Left renal pelvis (tissue), 4 donors: ENCODE results near the gene DUXA. TPM values are rescaled to one million over a fixed set of nuclear protein-coding genes. Genes with fewer than 3 reads are reported as not detected.
"Not testable (repeated sequence)": the region's sequence is repeated elsewhere in the genome, so short reads cannot be mapped to it uniquely, and the experiment has no call there.

Experiments used
- DNase-seq, 4 donors: peaks; one replicate each; pipeline ENCODE4 v3.0.0-alpha.2; 2013; ENCODE audit warnings: low read depth in 4 of 4, low spot score in 3 of 4
- polyA plus RNA-seq, 4 donors: library from polyadenylated mRNA; unstranded; fragments of 120-200 nt; gene quantifications; one replicate each; pipeline ENCODE4 v1.2.1, GENCODE V29; 2013; ENCODE audit not compliant: insufficient read length in 4 of 4

The DUXA gene
- polyA plus RNA-seq, result not detected

DNA sequence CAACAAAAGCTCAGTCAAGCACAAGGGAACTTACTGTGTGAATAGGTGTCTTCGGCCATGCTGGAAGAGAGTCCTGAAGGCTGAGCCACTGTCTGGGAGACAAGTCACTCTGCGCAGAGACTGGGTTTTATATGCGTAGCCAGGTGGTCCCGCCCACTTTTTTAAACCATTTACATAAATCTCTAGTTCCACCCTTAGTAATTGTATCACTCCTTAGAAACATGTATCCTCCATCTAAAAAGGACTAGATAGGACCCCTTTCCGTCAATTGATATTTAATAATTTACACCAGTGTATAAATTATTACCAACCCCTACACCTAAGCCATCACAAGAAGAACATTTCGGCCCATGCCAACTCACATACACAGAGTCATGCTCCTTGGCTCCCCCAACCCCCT is at the start of gene DUXA:
Gene DUXA (minus strand): TSS at position 101 of the 400 bp plus-strand sequence. CDS start 42 bp downstream, at position 59.
- no peak for DNase-seq

- no peak for DNase-seq
These were observed 44.8 kb upstream of the DUXA start for GRCh38 chr19:57212109-57212508.

DNA sequence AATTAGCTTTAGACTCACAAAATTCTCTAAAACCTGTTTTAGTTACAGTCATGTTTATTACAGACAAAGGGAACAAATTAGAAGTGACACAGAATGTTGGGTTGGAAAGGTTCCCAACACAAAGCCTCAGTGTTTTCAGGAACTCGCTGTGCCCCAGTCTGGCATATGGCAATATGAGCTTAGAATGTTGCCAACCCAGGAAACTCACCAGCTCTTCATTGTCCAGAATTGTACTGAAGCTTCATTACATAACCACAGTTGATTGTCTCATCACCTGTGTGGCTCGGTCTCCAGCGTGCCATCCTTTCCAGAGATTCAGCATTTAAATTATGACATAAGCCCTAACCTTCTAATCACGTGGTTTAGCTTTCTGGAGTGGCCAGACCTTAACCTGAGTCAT is 43.1 kb upstream of the DUXA start:
- DNase-seq, result no peak

- no peak for DNase-seq
These were observed 34.9 kb upstream of the DUXA start for GRCh38 chr19:57202160-57202559.

DNA sequence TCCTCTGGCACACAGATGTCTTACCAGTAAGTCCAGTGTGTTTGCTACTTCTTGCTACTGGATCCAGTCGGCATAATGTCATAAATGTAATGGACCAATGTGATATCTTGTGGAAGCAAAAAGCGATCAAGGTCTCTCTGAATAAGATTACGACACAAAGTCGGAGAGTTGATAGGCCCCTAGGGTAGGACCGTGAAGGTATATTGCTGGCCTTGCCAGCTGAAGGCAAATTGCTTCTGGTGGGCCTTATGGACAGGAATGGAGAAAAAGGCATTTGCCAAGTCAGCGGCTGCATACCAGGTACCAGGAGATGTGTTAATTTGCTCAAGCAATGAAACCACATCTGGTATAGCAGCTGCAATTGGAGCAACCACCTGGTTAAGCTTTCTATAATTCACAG is 30.6 kb upstream of the DUXA start:
- DNase-seq, result not testable (repeated sequence)

DNA sequence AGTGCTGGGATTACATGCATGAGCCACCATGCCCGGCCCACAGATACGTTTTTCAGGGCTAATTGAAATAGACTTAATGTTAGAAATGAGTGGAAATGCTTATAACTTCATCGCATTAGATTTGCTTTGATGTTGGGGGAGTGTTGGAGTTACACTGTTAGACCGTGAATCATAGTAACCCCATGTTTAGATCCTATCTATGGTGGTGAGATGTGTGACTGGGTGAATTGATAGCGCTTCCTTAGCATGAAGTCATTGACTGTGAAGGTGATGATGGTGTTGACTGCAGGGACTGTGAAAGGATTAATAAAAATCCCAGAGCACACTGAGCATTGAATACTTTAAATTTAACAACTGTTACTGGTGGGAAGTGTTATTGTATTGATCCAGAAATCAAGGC is 25.7 kb upstream of the DUXA start:
- no peak for DNase-seq

GRCh38 chr19:57192077-57192420 is 24.8 kb upstream of the DUXA start:
- DNase-seq, result peak in 1 of 4 donors; percentile 6

- peak; percentile 72 to 80 (median 78) for DNase-seq
These were observed 24.1 kb upstream of the DUXA start, which contains the start of gene ZNF264 for GRCh38 chr19:57191141-57192076. Gene ZNF264 (plus strand): TSS chr19:57191500. CDS start chr19:57191914, 414 bp downstream.

DNA sequence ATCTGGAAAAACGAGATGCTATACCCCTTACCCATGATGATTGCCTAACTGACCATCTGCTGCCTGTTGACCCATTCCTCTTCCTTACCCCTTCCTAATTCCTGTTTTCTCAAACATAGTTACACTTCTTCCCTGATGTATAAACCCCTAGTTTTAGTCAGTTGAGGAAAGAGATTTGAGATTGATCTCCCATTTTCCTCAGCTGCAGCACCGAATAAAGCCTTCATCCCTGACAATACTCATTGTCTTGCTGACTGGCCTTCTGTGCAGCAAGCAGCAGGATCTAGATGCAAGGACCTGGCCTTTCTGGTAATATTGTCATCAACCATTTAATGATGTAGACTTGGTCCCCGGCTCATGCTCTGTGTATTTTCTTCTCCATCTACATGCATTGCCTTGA is 23.0 kb upstream of the DUXA start:
- DNase-seq, result no peak

DNA sequence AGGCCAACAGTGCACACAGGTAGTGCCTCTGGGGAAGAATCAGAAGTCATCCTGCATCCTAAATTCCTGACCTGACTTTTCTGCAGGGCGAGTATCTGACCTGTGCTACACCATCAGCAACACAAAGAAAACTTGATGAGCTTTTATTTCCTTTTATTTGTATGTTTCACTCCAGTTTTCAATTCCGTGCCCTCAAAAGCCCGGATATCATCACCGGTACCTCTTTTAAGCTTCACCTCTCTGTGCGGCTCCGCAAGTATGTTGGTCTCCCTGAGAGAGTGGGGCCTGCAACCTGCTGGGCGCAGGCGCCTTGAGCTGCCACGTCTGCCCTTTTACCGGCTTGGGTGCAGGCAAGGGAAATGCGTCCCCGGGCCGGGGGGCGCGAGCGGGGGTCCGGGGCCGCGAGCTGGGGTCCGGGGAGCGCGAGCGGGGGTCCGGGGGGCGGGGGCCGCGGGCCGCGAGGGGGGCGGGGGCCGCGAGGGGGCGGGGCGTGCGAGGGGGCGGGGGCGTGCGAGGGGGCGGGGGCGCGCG is 4.3 kb upstream of the DUXA start:
- DNase-seq, result peak in 2 of 4 donors; percentile 10 to 24

GRCh38 chr19:57165846-57166245 is 1.4 kb downstream of the DUXA start:
- no peak for DNase-seq

DNA sequence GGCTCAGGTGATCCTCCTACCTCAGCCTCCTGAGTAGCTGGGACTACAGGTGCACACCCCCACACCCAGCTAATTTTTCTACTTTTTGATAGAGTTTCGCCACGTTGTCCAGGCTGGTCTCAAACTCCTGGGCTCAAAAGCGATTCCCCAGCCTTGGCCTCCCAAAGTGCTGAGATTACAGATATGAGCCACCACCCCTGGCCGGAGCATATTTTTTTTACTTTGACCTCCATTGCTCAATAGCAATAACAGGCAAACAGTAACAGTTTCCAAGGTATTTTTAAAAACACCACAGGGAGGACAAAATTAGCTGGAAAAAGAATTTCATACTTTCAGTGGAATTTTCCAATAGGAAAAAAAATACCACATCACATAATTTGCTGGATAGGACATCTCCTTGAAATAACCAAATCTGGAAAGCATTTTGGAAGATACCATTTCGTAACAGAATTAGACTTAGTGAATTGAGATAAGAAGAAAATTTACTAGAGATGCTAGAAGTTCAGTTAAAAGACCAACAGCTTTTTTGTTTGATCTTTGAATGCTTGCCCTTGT is 5.2 kb downstream of the DUXA start:
- no peak for DNase-seq

GRCh38 chr19:57152921-57153320 is 14.4 kb downstream of the DUXA start:
- DNase-seq, result no peak

DNA sequence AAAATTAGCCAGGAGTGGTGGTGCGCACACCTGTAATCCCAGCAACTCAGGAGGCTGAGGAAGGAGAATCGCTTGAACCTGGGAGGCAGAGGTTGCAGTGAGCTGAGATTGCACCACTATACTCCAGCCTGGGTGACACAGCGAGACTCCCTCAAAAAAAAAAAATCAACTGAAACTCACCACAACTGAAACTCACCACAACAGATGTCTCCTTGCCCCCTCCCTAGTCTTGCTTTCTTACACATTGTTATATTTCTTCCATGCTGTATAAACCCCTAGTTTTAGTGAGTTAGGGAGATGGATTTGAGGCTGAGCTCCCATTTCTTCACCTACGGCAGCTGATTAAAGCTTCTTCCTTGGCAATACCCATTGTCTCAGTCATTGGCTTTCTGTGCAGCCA is 25.6 kb downstream of the DUXA start:
- DNase-seq, result no peak

- DNase-seq, result no peak
These were observed 31.5 kb downstream of the DUXA start for GRCh38 chr19:57135797-57136196.

DNA sequence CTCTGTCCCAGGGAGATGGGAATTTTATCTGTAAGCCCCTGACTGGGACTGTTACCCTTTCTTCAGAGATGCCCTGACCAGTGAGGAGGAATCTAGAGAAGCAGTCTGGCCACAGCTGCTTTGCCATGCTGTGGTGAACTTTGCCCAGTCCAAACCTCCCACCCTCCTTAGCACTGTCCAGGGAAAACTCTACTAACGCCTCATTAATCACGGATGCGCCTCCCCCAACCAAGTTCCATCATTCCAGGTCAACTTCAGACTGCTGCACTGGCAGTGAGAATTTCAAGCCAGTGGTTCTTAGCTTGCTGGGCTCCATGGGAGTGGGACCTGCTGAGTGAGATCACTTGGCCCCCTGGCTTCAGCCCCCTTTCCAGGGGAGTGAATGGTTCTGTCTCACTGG is 39.9 kb downstream of the DUXA start:
- peak in 3 of 4 donors; percentile 29 to 55 (median 41) for DNase-seq

DNA sequence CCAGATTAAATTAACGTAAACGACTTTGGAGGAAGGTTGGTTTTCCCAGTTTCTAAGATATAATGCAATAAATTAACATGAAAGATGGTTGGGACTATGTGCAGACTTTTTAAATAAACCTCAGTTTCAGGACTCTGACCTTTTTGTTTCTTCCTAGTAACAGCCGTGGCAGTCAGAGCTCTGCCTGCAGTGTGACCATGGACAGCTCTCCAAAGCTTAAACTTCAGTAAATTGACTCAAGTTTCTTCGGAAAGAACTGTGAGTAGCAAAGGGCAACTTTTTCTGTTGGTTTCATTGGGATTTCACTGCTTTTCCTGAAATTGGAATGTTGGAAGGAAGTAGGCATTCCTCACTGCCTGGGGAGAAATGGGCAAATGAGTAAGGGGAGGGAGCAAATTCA is 43.4 kb downstream of the DUXA start:
- no peak for DNase-seq

DNA sequence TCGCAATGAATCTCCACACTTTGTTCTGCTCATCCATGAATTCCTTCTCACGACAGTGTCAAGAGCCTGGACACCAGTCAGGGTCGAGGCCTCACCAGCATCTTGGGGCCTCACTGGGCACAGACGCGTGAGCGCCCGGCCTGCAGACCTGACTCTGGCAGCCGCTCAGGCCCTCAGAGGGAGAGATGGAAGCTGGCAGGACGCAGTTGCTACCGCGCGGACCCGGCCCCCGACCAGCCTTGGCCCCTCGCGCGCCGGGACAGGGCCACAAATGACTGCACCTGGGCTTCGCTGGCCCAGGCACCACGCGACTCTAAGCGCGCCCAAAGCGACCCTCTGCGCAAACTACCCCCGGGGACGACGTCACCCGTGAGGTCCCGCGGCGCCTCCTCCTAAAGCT is 48.4 kb downstream of the DUXA start:
- DNase-seq, result no peak

DNA sequence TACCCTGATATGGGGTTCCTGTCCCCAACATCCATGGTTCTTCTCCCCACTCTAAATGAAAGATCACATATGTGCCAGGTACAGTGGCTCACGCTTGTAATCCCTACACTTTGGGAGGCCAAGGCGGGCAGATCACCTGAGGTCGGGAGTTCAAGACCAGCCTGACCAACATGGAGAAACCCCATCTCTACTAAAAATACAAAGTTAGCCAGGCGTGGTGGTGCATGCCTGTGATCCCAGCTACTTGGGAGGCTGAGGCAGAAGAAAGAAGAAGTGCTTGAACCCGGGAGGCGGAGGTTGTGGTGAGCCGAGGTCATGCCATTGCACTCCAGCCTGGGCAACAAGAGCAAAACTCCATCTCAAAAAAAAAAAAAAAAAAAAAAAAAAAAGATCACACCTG is 53.8 kb downstream of the DUXA start:
- DNase-seq, result not testable (repeated sequence)

DNA sequence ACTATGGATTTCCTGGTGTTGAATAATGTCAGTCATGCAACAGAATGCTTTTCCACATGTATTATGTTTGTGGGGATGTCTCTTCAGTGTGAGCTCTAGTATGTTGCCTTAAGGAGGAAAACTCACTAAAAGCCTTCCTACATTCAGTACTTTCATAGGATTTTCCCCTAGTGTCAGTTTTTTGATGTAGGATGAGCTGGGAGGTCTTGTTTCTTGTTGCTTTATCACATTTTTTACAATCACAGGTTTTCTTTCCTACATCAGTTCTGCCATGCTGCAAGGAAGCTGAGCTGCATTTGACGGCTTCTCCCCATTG is 56.0 kb downstream of the DUXA start:
- DNase-seq, result no peak

DNA sequence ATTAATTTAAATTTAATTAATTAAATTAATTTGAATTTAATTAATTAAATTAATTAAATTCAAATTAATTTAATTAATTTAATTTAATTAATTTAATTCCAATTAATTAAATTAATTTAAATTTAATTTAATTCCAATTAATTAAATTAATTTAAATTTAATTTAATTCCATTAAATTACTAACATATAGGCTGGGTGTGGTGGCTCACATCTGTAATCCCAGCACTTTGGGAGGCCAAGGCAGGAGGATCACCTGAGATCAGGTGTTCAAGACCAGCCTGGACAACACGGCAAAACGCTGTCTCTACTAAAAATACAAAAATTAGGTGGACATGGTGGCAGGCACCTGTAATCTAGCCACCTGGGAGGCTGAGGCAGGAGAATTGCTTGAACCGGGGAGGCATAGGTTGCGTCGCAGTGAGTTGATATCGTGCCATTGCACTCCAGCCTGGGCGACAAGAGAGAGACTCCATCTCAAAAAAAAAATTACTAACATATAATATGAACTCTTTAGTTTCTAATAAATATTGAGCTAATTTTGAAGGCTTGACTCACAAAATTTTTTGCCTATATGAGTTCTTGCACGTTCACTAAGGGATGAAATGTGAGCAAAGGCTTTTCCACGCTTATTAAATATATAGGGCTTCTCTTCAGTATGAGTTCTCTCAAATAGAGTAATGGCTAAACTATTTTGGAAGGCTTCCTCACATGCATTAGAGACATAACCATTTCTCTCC is 56.5 kb downstream of the DUXA start:
- DNase-seq, result no peak
